A549 (cell line): ENCODE results near the gene PLD5. TPM values are rescaled to one million over a fixed set of nuclear protein-coding genes. Genes with fewer than 3 reads are reported as not detected.

Experiments used
- ATAC-seq, 2 experiments: fragments of 200-7000 bp in 1 of 2; fragments of >200 bp in 1 of 2; cut with Nextera tagmentation in 1 of 2; cut with Tn5 transposase in 1 of 2; 3 replicates each; pipeline versions ENCODE4 v1.8.0 to v1.9.1; 2018 to 2020; ENCODE audit warnings: mild to moderate bottlenecking in 1 of 2, moderate library complexity in 1 of 2
- CTCF ChIA-PET: fragments of 300-600 bp; sonication (Branson Sonifier 250); formaldehyde crosslinking; extraction: SDS; loops from one replicate; lab custom pipeline; 2021; ENCODE audit warnings: antibody characterized with exemption, inconsistent platforms; lab: Yijun Ruan, JAX
- POLR2A ChIA-PET: fragments of 350-600 bp; formaldehyde crosslinking; extraction: SDS; loops from one replicate; lab custom pipeline; 2021; ENCODE audit warnings: antibody characterized with exemption, inconsistent platforms; lab: Yijun Ruan, JAX
- DNase-seq, 2 experiments: peaks; one replicate each; pipeline versions ENCODE4 v3.0.0 to v3.0.0-alpha.2; 2011 to 2016; ENCODE audit warnings: low read depth in 1 of 2, low spot score in 1 of 2
- FAIRE-seq: peaks from 2 replicates; lab custom pipeline; 2011; peaks lifted over from hg19 to GRCh38; lab: Jason Lieb, UNC
- H3K27ac ChIP-seq, 2 experiments: fragments of >200 bp; sonication (Bioruptor Twin); formaldehyde crosslinking; 3 replicates each; pipeline ENCODE4 v1.5.1; 2016 to 2017
- H3K4me1 ChIP-seq: fragments of >200 bp; sonication (Bioruptor Twin); formaldehyde crosslinking; 3 replicates; pipeline ENCODE4 v1.6.1; 2016
- H3K4me2 ChIP-seq: fragments of >200 bp; sonication (Bioruptor Twin); formaldehyde crosslinking; 3 replicates; pipeline ENCODE4 v1.6.1; 2016
- H3K4me3 ChIP-seq: fragments of >200 bp; sonication (Bioruptor Twin); formaldehyde crosslinking; 3 replicates; pipeline ENCODE4 v1.5.1; 2016
- H3K9me3 ChIP-seq: fragments of >200 bp; sonication (Bioruptor Twin); formaldehyde crosslinking; 3 replicates; pipeline ENCODE4 v1.6.1; 2016
- CEBPB ChIP-seq, 2 experiments: fragments of >200 bp in 1 of 2; sonication (Bioruptor Twin) in 1 of 2; formaldehyde crosslinking in 1 of 2; IDR thresholded peaks; 2 replicates each; pipeline ENCODE4 v1.6.1; 2012 to 2016
- CHD2 ChIP-seq: fragments of 150-350 bp; IDR thresholded peaks from 2 replicates; pipeline ENCODE4 v1.6.1; 2014; ENCODE audit warnings: low read length; ENCODE audit not compliant: partially characterized antibody
- CHD4 ChIP-seq: fragments of 200-600 bp; sonication (generic); IDR thresholded peaks from 2 replicates; pipeline ENCODE4 v1.6.1; 2016; ENCODE audit warnings: antibody characterized with exemption, mild to moderate bottlenecking, borderline replicate concordance
- EHF ChIP-seq: fragments of 250-450 bp; sonication (Bioruptor Pico); IDR thresholded peaks from 2 replicates; pipeline ENCODE4 v1.5.0; 2020; ENCODE audit warnings: mild to moderate bottlenecking
- FOSL2 ChIP-seq, 2 experiments: fragments of 450-650 bp in 1 of 2; fragments of >200 bp in 1 of 2; sonication (Bioruptor Twin) in 1 of 2; formaldehyde crosslinking; IDR thresholded peaks; 2 replicates each; pipeline versions ENCODE4 v1.5.0 to v1.6.1; 2016 to 2020; ENCODE audit warnings: mild to moderate bottlenecking in 1 of 2, moderate library complexity in 1 of 2
- FOXS1 ChIP-seq: fragments of 250-450 bp; sonication (Bioruptor Pico); IDR thresholded peaks from 2 replicates; pipeline ENCODE4 v1.5.0; 2020; ENCODE audit warnings: mild to moderate bottlenecking, moderate library complexity
- GATA3 ChIP-seq: IDR thresholded peaks from 2 replicates; pipeline ENCODE4 v1.6.1; 2012; ENCODE audit warnings: borderline replicate concordance
- HMGXB4 ChIP-seq: fragments of 250-450 bp; sonication (Bioruptor Pico); IDR thresholded peaks from 2 replicates; pipeline ENCODE4 v1.5.0; 2021; ENCODE audit warnings: mild to moderate bottlenecking, moderate library complexity, borderline replicate concordance
- JUN ChIP-seq, 2 experiments: fragments of >200 bp; sonication (Bioruptor Twin); formaldehyde crosslinking; IDR thresholded peaks; 2 replicates in 1 of 2; 3 replicates in 1 of 2; pipeline ENCODE4 v1.6.1; 2016 to 2017
- KDM5A ChIP-seq: fragments of 200-600 bp; sonication (generic); IDR thresholded peaks from 2 replicates; pipeline ENCODE4 v1.6.1; 2016; ENCODE audit warnings: antibody characterized with exemption, mild to moderate bottlenecking
- MAZ ChIP-seq: fragments of 150-350 bp; IDR thresholded peaks from 2 replicates; pipeline ENCODE4 v1.6.1; 2014; ENCODE audit warnings: antibody characterized with exemption, low read depth, low read length, borderline replicate concordance
- MYC ChIP-seq: IDR thresholded peaks from 2 replicates; pipeline ENCODE4 v1.6.1; 2012; ENCODE audit warnings: mild to moderate bottlenecking, inconsistent platforms, low read length, improper control_type of control experiment, borderline replicate concordance
- NFE2L2 ChIP-seq: fragments of 150-350 bp; conservative IDR thresholded peaks from 2 replicates; pipeline ENCODE4 v1.6.1; 2014; ENCODE audit warnings: low read length
- NPAS2 ChIP-seq: fragments of 250-450 bp; sonication (Bioruptor Pico); IDR thresholded peaks from 2 replicates; pipeline ENCODE4 v1.8.0; 2022; ENCODE audit warnings: mild to moderate bottlenecking, moderate library complexity, borderline replicate concordance
- NR3C1 ChIP-seq: fragments of >200 bp; sonication (Bioruptor Twin); formaldehyde crosslinking; IDR thresholded peaks from 3 replicates; pipeline ENCODE4 v1.6.1; 2017
- PHF8 ChIP-seq: fragments of 200-600 bp; sonication (generic); IDR thresholded peaks from 2 replicates; pipeline ENCODE4 v1.6.1; 2016; ENCODE audit warnings: low read depth, mild to moderate bottlenecking, antibody characterized with exemption, moderate library complexity, borderline replicate concordance
- RAD21 ChIP-seq, 2 experiments: fragments of >200 bp in 1 of 2; sonication (Bioruptor Twin) in 1 of 2; formaldehyde crosslinking in 1 of 2; IDR thresholded peaks in 1 of 2; conservative IDR thresholded peaks in 1 of 2; 2 replicates in 1 of 2; 3 replicates in 1 of 2; pipeline ENCODE4 v1.6.1; 2012 to 2018; ENCODE audit warnings: inconsistent platforms in 1 of 2
- RARB ChIP-seq: fragments of 250-450 bp; sonication (Bioruptor Pico); IDR thresholded peaks from 2 replicates; pipeline ENCODE4 v1.8.0; 2021; ENCODE audit warnings: mild to moderate bottlenecking, moderate library complexity
- RCOR1 ChIP-seq: fragments of 150-350 bp; IDR thresholded peaks from 2 replicates; pipeline ENCODE4 v1.6.1; 2014; ENCODE audit warnings: antibody characterized with exemption, low read length, low read depth
- REST ChIP-seq: fragments of 200-600 bp; sonication (generic); IDR thresholded peaks from 2 replicates; pipeline ENCODE4 v1.6.1; 2016; ENCODE audit warnings: antibody characterized with exemption, mild to moderate bottlenecking, moderate library complexity
- USF2 ChIP-seq: fragments of 450-650 bp; IDR thresholded peaks from 2 replicates; pipeline ENCODE4 v1.6.1; 2014; ENCODE audit warnings: antibody characterized with exemption
- ZSCAN20 ChIP-seq: fragments of 250-450 bp; sonication (Bioruptor Pico); IDR thresholded peaks from 2 replicates; pipeline ENCODE4 v1.8.0; 2022; ENCODE audit warnings: mild to moderate bottlenecking, moderate library complexity
- WGBS: methylation state at CpG from one replicate; pipeline ENCODE4 v1.1.6; 2017; ENCODE audit errors: missing lambda C conversion rate; 5-methylcytosine and 5-hydroxymethylcytosine counted together
- polyA plus RNA-seq, 4 experiments: library from polyadenylated mRNA; depleted of rRNA in 3 of 4; stranded (reverse); fragments of >200 nt; fragmentation: RNase III in 1 of 4; extraction: RNeasy Plus Mini Kit Qiagen cat#74134 plus additional on column Dnase treatment in 1 of 4; gene quantifications; 2 replicates in 3 of 4; 3 replicates in 1 of 4; pipeline ENCODE4 v1.2.3, GENCODE V29; 2011 to 2017
- TF ChIP-seq, protein P1 (sequence below): IDR thresholded peaks from 2 replicates; pipeline ENCODE4 v1.6.1; 2012; ENCODE audit warnings: low read depth, borderline replicate concordance
- TF ChIP-seq, protein P2 (sequence below): fragments of >200 bp; sonication (Bioruptor Twin); formaldehyde crosslinking; IDR thresholded peaks from 3 replicates; pipeline ENCODE4 v1.6.1; 2016

PLD5 gene
- polyA plus RNA-seq, 2 of the 4 experiments (the other 2 are of a cell fraction): 1.5 to 1.7 TPM

- ATAC-seq: no peak
- CTCF ChIA-PET: interaction anchor here (1.1 kb wide), 1 partner anchor 13 kb away, joined by 3 read pairs; no protein-coding TSS in a partner anchor
Measured at GRCh38 chr1:242203262-242203661, 321.2 kb downstream of the PLD5 start.

GRCh38 chr1:242201090-242201489 lies 323.4 kb downstream of the PLD5 start:
- Histone ChIP-seq H3K4me2 (no peak overlapping the region), H3K27ac (no peak overlapping the region; a peak in 1 of 6 replicates), H3K4me3 (no peak overlapping the region), H3K9me3 (no peaks in the 10 kb centered on the region), H3K4me1 (0 out of 3 replicates have a peak, but pooled peaks cover 10% of the 10 kb centered on the region)
- no peak for ATAC-seq
- no peak for DNase-seq
- POLR2A ChIA-PET: no interaction called here
- FAIRE-seq: no peak
- TF ChIP-seq USF2: no peak
- TF ChIP-seq NPAS2: no peak
- no peak for TF ChIP-seq RCOR1
- TF ChIP-seq NR3C1: no peak
- no peak for TF ChIP-seq HMGXB4 (CRISPR knock-in tag)
- TF ChIP-seq MYC: no peak
- no peak for TF ChIP-seq RAD21 (conservative IDR thresholded peaks at IDR 0.05 in 1 of 2, IDR thresholded peaks at IDR 0.05 in 1 of 2)
- TF ChIP-seq FOXS1 (CRISPR knock-in tag): no peak
- TF ChIP-seq RARB (CRISPR knock-in tag): no peak
- WGBS: 85% methylated on average over 2 of the region's 2 CpGs
- CTCF ChIA-PET: no interaction called here

More at GRCh38 chr1:242203262-242203661, 321.2 kb downstream of the PLD5 start:
- 86% methylated on average over 6 of the region's 6 CpGs for WGBS
- no peak for FAIRE-seq
- H3K9me3 ChIP-seq: no peaks in the 10 kb centered on the region
- no peak overlapping the region for H3K4me3 ChIP-seq
- DNase-seq: no peak
- no peak overlapping the region for H3K27ac ChIP-seq
- H3K4me2 ChIP-seq: no peak overlapping the region
- TF ChIP-seq, protein P1, sequence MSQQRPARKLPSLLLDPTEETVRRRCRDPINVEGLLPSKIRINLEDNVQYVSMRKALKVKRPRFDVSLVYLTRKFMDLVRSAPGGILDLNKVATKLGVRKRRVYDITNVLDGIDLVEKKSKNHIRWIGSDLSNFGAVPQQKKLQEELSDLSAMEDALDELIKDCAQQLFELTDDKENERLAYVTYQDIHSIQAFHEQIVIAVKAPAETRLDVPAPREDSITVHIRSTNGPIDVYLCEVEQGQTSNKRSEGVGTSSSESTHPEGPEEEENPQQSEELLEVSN: no peak
- TF ChIP-seq FOSL2 (IDR thresholded peaks at IDR 0.05) (no peak), FOSL2 (CRISPR knock-in tag; IDR thresholded peaks at IDR 0.05) (no peak), GATA3 (no peak), CHD2 (no peak), HMGXB4 (CRISPR knock-in tag) (no peak), CHD4 (no peak), REST (no peak), FOXS1 (CRISPR knock-in tag) (no peak), MYC (no peak), JUN (IDR thresholded peaks at IDR 0.05) (no peak), PHF8 (no peak), KDM5A (no peak), CEBPB (IDR thresholded peaks at IDR 0.05) (no peak), RAD21 (conservative IDR thresholded peaks at IDR 0.05 in 1 of 2, IDR thresholded peaks at IDR 0.05 in 1 of 2) (no peak), NFE2L2 (no peak), MAZ (no peak), EHF (CRISPR knock-in tag) (no peak), ZSCAN20 (CRISPR knock-in tag) (no peak)
- TF ChIP-seq, protein P2, sequence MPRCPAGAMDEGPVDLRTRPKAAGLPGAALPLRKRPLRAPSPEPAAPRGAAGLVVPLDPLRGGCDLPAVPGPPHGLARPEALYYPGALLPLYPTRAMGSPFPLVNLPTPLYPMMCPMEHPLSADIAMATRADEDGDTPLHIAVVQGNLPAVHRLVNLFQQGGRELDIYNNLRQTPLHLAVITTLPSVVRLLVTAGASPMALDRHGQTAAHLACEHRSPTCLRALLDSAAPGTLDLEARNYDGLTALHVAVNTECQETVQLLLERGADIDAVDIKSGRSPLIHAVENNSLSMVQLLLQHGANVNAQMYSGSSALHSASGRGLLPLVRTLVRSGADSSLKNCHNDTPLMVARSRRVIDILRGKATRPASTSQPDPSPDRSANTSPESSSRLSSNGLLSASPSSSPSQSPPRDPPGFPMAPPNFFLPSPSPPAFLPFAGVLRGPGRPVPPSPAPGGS: no peak
- 0 out of 3 replicates have a peak, but pooled peaks cover 10% of the 10 kb centered on the region for H3K4me1 ChIP-seq
- POLR2A ChIA-PET: no interaction called here
